Measurements from ENCODE around the gene INPP5D. TPM values are rescaled to one million over a fixed set of nuclear protein-coding genes. Genes with fewer than 3 reads are reported as not detected.
A peak's percentile ranks its signal among the peaks of the same experiment; 100 is the strongest.

The INPP5D gene
- polyA plus RNA-seq, 1 donor (not counting 4 experiments of a cell fraction or from before 2014, with no cell fraction given), result 7.5 TPM

DNA sequence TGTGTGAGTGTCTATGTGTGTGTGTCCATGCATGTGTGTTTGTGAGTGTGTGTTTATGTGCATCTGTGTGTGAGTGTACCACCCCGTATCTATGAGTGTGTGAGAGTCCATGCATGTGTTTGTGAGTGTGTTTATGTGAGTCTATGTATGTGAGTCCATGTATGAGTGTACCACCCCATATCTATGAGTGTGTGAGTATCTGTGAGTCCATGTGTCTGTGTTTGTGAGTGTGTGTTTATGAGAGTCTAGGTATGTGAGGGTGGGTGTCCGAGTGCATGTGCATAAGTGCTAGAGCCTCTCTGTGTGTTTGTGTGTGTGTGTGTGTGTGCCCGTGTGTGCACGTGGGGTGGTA is 105.4 kb downstream of the INPP5D start:
- no peak overlapping the region for H2AFZ ChIP-seq (ENCODE audit: control insufficient read depth, low read length)
- FAIRE-seq (peak; percentile 69), DNase-seq (ENCODE audit: low read depth, low spot score) (no peak)
- H3K36me3 ChIP-seq (ENCODE audit: control insufficient read depth in 2 of 2, extremely low read depth in 1 of 2, insufficient read depth in 2 of 2, low read length in 2 of 2), result peaks cover 10 to 29% of the 10 kb centered on the region in 2 experiments
- H3K27ac ChIP-seq (ENCODE audit: control insufficient read depth, insufficient read depth, low read length), result no peak overlapping the region
- no peak overlapping the region for H3K4me3 ChIP-seq (ENCODE audit: control insufficient read depth in 2 of 3, extremely low read depth in 1 of 3, insufficient read depth in 2 of 3, low read depth in 1 of 3, low read length in 3 of 3)
- no peaks in the 10 kb centered on the region for H3K9me1 ChIP-seq (ENCODE audit: control insufficient read depth, extremely low read depth, insufficient read depth, low read length)
- no peaks in the 10 kb centered on the region for H4K20me1 ChIP-seq (ENCODE audit: control insufficient read depth, extremely low read depth, insufficient read depth, low read length)
- H3K27me3 ChIP-seq (ENCODE audit: control insufficient read depth, extremely low read depth, insufficient read depth, low read length), result no peaks in the 10 kb centered on the region
- dilution Hi-C loops (cut with MboI; ENCODE audit: extremely low pct_ligation_motif_present, low sequenced_read_pairs), result no loop called here
- no peak overlapping the region for H3K4me2 ChIP-seq (ENCODE audit: control insufficient read depth, extremely low read depth, insufficient read depth, low read depth, low read length)
- no peaks in the 10 kb centered on the region for H3K9me3 ChIP-seq (ENCODE audit: control insufficient read depth, low read depth, low read length)
- H3K9ac ChIP-seq (ENCODE audit: control insufficient read depth, extremely low read depth, insufficient read depth, low read length), result no peak overlapping the region
- no peaks in the 10 kb centered on the region for H3K79me2 ChIP-seq (ENCODE audit: control insufficient read depth, insufficient read depth, low read length)
- TF ChIP-seq, protein P1, sequence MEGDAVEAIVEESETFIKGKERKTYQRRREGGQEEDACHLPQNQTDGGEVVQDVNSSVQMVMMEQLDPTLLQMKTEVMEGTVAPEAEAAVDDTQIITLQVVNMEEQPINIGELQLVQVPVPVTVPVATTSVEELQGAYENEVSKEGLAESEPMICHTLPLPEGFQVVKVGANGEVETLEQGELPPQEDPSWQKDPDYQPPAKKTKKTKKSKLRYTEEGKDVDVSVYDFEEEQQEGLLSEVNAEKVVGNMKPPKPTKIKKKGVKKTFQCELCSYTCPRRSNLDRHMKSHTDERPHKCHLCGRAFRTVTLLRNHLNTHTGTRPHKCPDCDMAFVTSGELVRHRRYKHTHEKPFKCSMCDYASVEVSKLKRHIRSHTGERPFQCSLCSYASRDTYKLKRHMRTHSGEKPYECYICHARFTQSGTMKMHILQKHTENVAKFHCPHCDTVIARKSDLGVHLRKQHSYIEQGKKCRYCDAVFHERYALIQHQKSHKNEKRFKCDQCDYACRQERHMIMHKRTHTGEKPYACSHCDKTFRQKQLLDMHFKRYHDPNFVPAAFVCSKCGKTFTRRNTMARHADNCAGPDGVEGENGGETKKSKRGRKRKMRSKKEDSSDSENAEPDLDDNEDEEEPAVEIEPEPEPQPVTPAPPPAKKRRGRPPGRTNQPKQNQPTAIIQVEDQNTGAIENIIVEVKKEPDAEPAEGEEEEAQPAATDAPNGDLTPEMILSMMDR (optimal IDR thresholded peaks at IDR 0.05 in 1 of 3, IDR thresholded peaks at IDR 0.05 in 1 of 3, conservative IDR thresholded peaks at IDR 0.05 in 1 of 3; ENCODE audit: extremely low read depth in 1 of 3, insufficient read depth in 2 of 3, low read length in 3 of 3), result no peak
- no peak for TF ChIP-seq EZH2 (IDR thresholded peaks at IDR 0.05; ENCODE audit: low read length)
- H3K4me1 ChIP-seq (ENCODE audit: control insufficient read depth, extremely low read depth, insufficient read depth, low read length), result no peaks in the 10 kb centered on the region

DNA sequence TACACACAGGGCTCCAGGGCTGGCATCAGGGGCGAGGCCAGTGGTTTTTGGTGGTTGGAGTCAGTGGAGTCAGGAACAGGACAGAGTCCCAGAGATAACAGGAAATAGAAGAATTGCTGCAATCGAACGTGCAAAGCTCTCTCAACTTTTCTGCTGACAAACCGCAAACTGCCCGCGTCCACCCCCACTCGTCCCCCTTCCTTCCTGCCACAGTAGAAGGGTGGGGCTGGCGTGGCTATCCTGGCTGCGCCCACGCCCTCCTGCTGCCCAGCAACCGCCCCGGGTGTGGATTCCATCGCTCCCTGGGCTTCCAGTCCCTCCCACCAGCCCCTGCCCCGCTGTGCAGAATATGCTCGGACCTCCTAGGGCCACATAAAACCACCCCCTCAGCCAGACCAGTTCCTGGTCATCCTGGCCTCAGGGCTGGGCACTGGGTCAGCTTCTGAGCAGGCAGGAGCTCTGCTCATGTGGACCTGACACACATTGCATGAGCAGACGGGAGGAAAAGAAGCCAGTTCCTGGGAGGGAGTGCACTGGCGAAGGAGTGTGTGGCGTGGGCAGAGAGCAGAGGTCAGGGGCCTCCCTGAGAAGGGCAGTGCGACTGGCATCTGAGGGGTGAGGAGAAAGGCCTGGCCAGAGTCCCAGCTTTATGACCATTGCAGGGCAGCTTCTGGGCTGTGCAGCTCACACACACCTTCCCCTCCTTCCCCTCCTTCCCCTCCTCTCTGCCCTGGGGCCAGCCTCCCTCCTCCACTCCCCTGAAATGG is 105.9 kb downstream of the INPP5D start:
- Histone ChIP-seq H3K79me2 (ENCODE audit: control insufficient read depth, insufficient read depth, low read length) (no peaks in the 10 kb centered on the region), H3K9me1 (ENCODE audit: control insufficient read depth, extremely low read depth, insufficient read depth, low read length) (no peaks in the 10 kb centered on the region), H3K9ac (ENCODE audit: control insufficient read depth, extremely low read depth, insufficient read depth, low read length) (no peak overlapping the region), H3K27ac (ENCODE audit: control insufficient read depth, insufficient read depth, low read length) (no peak overlapping the region), H3K36me3 (ENCODE audit: control insufficient read depth in 2 of 2, extremely low read depth in 1 of 2, insufficient read depth in 2 of 2, low read length in 2 of 2) (peaks cover 10 to 31% of the 10 kb centered on the region in 2 experiments), H4K20me1 (ENCODE audit: control insufficient read depth, extremely low read depth, insufficient read depth, low read length) (no peaks in the 10 kb centered on the region), H3K4me2 (ENCODE audit: control insufficient read depth, extremely low read depth, insufficient read depth, low read depth, low read length) (no peak overlapping the region), H2AFZ (ENCODE audit: control insufficient read depth, low read length) (no peak overlapping the region), H3K4me1 (ENCODE audit: control insufficient read depth, extremely low read depth, insufficient read depth, low read length) (no peaks in the 10 kb centered on the region), H3K4me3 (ENCODE audit: control insufficient read depth in 2 of 3, extremely low read depth in 1 of 3, insufficient read depth in 2 of 3, low read depth in 1 of 3, low read length in 3 of 3) (no peak overlapping the region), H3K27me3 (ENCODE audit: control insufficient read depth, extremely low read depth, insufficient read depth, low read length) (no peaks in the 10 kb centered on the region), H3K9me3 (ENCODE audit: control insufficient read depth, low read depth, low read length) (no peaks in the 10 kb centered on the region)
- no peak for TF ChIP-seq EZH2 (IDR thresholded peaks at IDR 0.05; ENCODE audit: low read length)
- TF ChIP-seq, protein P1 (optimal IDR thresholded peaks at IDR 0.05 in 1 of 3, IDR thresholded peaks at IDR 0.05 in 1 of 3, conservative IDR thresholded peaks at IDR 0.05 in 1 of 3; ENCODE audit: extremely low read depth in 1 of 3, insufficient read depth in 2 of 3, low read length in 3 of 3), result no peak
- dilution Hi-C loops (cut with MboI; ENCODE audit: extremely low pct_ligation_motif_present, low sequenced_read_pairs), result no loop called here
- no peak for DNase-seq (ENCODE audit: low read depth, low spot score)
- FAIRE-seq, result no peak
